ENCODE data around the gene PGBD2.
"Not testable (repeated sequence)": the region's sequence is repeated elsewhere in the genome, so short reads cannot be mapped to it uniquely, and the experiment has no call there.

The PGBD2 gene

GRCh38 chr1:248906009-248906752 lies at the start of gene PGBD2:
PGBD2 (plus strand) TSS chr1:248906235; CDS start chr1:248913863, 7,628 bp downstream.
- DNase-seq (ENCODE audit: low read depth in 2 of 2), result peak; percentile 85 to 88

GRCh38 chr1:248857201-248857600 lies 48.8 kb upstream of the PGBD2 start:
- DNase-seq (ENCODE audit: low read depth in 2 of 2), result no peak

GRCh38 chr1:248857749-248858095 lies 48.3 kb upstream of the PGBD2 start:
- no peak for DNase-seq (ENCODE audit: low read depth in 2 of 2)

- DNase-seq (ENCODE audit: low read depth in 2 of 2), result peak in 1 of 2 donors; percentile 24
Observed at GRCh38 chr1:248858096-248858890, 47.7 kb upstream of the PGBD2 start.

GRCh38 chr1:248858891-248859889 lies 46.8 kb upstream of the PGBD2 start, which contains the start of gene ZNF692:
ZNF692 (minus strand) TSS chr1:248859085; CDS start chr1:248858309, 776 bp downstream.
- peak; percentile 96 for DNase-seq (ENCODE audit: low read depth in 2 of 2)

- DNase-seq (ENCODE audit: low read depth in 2 of 2), result no peak
Observed at GRCh38 chr1:248860007-248860406, 46.0 kb upstream of the PGBD2 start.

- no peak for DNase-seq (ENCODE audit: low read depth in 2 of 2)
Observed at GRCh38 chr1:248861616-248862015, 44.4 kb upstream of the PGBD2 start.

GRCh38 chr1:248862695-248862997 lies 43.4 kb upstream of the PGBD2 start:
- no peak for DNase-seq (ENCODE audit: low read depth in 2 of 2)

- peak; percentile 51 to 58 for DNase-seq (ENCODE audit: low read depth in 2 of 2)
Observed at GRCh38 chr1:248862998-248863881, 42.8 kb upstream of the PGBD2 start.

- no peak for DNase-seq (ENCODE audit: low read depth in 2 of 2)
Observed at GRCh38 chr1:248871837-248872401, 34.1 kb upstream of the PGBD2 start.

GRCh38 chr1:248872752-248873408 lies 33.2 kb upstream of the PGBD2 start:
- DNase-seq (ENCODE audit: low read depth in 2 of 2), result no peak

- peak; percentile 84 to 86 for DNase-seq (ENCODE audit: low read depth in 2 of 2)
Observed at GRCh38 chr1:248873409-248873992, 32.5 kb upstream of the PGBD2 start.

GRCh38 chr1:248873993-248874533 lies 32.0 kb upstream of the PGBD2 start:
- peak; percentile 68 to 75 for DNase-seq (ENCODE audit: low read depth in 2 of 2)

GRCh38 chr1:248881261-248881660 lies 24.8 kb upstream of the PGBD2 start:
- no peak for DNase-seq (ENCODE audit: low read depth in 2 of 2)

GRCh38 chr1:248882427-248882826 lies 23.6 kb upstream of the PGBD2 start:
- not testable (repeated sequence) for DNase-seq (ENCODE audit: low read depth in 2 of 2)

- no peak for DNase-seq (ENCODE audit: low read depth in 2 of 2)
Observed at GRCh38 chr1:248884632-248885295, 21.3 kb upstream of the PGBD2 start.

- no peak for DNase-seq (ENCODE audit: low read depth in 2 of 2)
Observed at GRCh38 chr1:248885646-248886045, 20.4 kb upstream of the PGBD2 start.

- no peak for DNase-seq (ENCODE audit: low read depth in 2 of 2)
Observed at GRCh38 chr1:248886237-248886895, 19.7 kb upstream of the PGBD2 start.
